HG03196 (cell line): ENCODE data around the gene LTO1.
"Not testable (repeated sequence)": the region's sequence is repeated elsewhere in the genome, so short reads cannot be mapped to it uniquely, and the experiment has no call there.

Experiments used
- ATAC-seq: cut with Tn5 transposase; IDR thresholded peaks from one replicate; pipeline ENCODE4 v1.9.1; 2021; ENCODE audit not compliant: unreplicated experiment

Gene LTO1

DNA sequence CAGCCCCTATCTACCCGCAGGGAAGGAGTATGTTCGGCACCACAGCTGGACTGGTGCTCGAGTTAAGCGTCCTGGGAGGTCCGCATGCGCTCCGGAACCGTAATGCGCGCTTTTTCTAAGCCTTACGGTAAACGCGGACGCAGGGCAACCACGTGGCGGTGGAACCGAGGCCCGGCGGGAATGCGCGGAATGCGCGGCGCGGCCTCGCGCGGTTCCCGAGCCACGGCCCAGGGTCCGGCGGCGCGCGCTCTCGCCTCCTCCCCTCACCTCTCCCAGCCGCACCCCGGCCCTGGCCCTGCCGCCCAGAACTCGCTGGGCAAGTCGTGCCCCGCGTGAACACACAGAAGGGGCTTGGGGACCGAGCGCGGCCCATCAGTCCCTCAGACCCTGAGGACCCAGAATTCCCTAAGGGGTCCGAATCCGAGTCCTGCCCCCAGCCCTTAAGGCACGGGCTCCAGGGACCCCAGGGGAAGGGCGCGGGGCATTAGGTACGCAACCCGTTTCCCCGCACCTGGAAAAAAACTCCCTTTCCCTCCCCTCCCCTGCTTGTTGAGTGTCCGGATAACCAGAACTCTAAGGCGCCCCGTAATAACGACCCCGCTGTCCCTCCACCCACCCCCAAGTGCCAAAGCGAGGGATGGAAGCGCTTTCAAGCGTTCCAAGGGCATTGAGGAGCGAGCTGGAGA lies 38.5 kb downstream of the LTO1 start:
- ATAC-seq = no peak

DNA sequence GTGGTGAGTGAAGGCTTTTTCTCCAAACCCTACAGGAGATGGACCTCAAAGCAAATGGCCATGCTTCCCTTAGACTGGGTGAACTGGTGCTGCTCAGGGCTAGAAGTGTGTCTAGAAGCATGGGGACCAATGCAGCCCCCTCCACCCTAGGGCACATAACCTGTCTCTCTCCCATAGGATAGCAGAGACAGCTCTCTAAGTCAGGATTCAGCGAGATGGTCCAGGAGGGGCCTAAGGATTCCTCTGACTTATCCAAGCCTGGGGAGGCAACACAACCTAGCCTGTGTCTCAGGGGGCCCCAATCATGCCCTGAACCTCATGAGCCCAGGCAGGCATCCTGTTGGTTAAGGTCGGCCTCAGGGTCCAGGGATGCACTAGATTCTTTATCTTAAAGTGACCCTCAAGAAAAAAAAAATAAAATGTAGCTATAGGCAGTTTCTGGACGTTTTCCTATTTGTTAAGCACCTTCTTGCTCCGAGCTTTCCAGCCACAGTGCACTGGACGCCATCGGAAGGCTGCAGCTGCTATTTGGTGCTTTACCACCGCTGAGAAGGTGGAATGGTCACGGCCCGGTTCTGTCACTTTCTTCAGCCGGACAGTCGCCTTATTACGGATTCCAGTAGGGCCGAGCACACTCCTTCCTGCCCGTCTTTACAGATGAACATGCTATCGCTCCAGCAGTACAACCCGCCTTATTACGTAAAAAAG lies 39.2 kb downstream of the LTO1 start:
- ATAC-seq = no peak

DNA sequence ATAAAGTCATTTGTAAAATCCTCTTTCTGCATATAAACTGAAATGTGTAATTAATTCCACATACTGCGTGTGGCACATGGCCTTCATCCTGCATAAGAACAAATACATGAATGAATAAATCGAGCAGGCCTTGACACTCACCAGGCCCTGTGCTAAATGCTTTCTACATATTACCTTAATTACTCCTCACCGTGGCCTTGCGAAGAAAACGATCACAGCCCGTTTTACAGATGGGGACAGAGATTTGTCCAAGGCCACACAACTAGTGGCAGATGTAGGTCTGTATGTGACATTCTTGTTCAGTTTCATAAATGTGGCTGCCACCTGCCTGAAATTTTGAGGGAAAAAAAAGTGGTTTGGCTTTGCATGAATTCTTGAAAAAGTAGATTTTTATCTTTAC lies 40.0 kb downstream of the LTO1 start:
- ATAC-seq = no peak

DNA sequence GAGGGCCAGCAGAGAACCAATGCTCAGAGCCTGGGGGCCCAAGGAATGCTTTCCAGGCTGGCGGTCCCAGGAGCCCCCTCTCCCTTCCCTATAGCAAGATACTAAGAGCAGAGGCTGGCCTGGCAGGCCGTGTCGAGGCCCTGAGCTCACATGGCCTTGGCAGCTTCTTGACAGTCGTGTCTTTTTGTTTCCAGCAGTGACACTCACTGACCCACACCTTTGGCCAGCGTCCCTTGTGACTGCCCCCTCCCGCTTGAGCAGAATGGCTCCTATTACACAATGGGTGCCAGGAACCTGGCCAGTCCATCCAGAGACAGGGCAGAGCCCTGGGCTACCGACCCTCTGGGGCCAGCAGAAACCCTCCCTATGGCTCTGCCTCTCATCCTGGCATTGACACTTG lies 40.6 kb downstream of the LTO1 start:
- no peak for ATAC-seq

DNA sequence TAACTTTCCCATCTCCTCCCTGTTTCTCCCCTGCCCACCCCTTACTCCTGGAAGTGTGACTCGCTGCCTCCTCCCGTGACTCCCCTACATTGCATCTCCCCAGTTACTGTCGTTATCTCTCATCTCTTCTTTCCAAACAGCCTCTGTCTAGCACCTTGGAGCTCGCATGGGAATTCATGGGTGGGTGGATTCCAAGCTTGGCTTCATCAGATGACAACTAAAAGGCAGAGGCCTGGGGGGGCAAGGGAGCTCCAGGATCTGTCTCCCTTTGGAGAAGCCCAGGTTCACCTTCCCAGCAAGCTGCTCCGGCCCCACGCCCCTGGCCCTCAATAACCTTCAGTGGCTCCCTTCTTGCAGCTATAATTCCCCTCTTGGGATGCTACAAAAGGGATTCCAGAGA lies 41.1 kb downstream of the LTO1 start:
- no peak for ATAC-seq

DNA sequence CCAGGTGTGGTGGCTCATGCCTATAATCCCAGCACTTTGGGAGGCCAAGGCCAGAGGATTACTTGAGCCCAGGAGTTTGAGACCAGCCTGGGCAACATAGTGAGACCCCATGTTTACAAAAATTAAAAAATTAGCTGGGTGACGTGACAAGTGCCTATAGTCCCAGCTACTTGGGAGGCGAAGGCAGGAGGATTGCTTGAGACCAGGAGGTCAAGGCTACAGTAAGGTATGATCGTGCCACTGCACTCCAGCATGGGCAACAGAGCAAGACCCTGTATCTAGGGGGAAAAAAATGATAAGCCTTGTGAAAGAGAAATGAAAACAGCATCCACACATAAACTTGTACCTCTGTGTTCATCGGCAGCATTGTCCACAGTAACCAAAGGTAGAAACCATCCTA lies 42.3 kb downstream of the LTO1 start:
- no peak for ATAC-seq

DNA sequence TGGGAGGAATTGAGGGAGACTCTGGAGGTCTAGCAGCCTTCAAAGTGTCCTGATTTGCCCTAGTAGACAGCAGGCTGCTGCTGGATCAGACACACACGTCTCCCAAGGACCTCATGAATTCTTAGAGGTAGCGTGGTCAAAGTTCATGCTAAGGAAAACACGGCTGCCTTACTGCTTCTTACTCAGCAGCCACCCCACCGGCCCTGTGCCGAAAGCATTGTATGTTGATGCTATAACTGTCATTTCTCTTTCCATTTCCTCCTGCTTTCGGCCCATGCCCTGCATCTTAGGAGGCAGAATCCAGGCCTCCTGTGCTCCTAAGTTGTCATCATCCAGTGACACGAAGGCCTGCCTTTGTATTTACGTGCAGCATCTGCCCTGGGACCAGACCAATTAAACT lies 44.7 kb downstream of the LTO1 start:
- ATAC-seq = no peak

DNA sequence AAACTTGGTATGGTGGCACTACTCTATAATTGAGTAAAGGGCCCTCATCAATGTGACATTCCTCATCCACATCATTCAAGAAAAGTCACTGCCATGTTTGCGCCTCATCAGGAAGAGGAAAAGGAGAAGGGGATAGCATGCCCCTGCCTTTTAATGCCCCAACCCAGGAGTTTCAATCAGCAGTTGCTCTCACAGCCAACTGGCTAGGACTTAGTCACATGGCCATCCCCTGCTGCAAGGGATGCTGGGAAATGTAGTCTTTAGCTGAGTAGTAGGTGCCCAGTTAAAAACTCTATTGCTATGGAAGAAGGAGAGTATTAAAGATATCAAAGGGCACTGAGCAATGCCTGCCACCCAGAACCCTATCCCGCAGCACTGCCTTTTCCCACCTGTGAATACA lies 45.1 kb downstream of the LTO1 start:
- ATAC-seq = no peak

DNA sequence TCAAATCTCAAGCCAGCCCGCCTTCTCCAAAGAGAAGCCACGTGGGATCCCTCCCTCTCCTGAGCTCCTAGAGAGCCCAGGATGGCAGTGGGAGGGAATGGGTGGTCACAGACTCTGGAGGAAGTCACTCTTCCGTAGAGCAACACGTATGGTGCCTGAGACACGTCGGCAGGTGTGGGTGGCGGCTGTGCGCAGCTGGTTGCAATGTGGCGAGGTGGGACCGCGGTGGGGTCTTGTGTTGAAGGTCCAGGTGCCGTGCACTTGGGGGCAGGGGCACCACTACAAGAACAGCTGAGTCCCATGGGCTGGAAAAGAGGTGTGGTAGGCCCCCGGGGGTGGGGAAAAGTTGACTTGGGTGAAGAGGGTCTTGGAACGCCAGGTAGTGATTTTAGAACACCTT lies 47.6 kb downstream of the LTO1 start:
- no peak for ATAC-seq

DNA sequence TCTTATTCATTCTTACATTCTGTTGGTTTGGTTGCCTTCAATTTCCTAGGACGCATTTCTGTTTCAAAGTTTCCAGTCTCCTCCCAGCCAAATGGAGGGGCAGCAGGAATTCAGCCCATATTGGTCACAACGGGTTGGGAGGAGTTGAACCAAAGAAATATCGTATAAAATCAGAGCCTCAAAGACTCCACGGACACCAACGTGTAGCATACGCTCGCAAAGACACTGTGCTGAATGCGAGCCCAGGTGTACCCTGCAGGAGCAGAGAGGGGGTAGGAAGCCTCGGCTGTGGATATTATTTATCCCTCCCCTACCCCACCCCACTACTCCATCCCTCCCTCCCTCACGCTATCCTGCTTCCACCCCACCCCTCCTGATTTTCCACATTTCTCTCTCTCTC lies 49.7 kb downstream of the LTO1 start:
- no peak for ATAC-seq

DNA sequence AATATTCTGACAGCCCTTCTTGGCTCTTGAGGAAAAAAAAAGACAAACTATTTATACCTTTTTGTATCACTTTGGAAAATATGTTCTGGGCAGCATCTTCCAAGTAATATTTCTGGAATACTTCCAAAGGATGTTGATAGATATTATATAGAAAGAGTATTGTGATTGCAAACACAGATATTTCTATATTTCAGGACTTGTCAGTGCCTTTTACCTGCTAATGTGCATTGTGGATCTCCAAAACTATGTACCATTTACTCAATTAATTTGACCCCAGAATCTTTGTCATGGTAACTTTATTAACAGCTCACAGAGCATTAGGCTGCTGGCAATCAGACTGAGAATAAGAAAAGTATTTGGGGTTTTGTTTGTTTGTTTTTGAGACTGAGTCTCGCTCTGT lies 50.9 kb downstream of the LTO1 start:
- ATAC-seq = no peak

DNA sequence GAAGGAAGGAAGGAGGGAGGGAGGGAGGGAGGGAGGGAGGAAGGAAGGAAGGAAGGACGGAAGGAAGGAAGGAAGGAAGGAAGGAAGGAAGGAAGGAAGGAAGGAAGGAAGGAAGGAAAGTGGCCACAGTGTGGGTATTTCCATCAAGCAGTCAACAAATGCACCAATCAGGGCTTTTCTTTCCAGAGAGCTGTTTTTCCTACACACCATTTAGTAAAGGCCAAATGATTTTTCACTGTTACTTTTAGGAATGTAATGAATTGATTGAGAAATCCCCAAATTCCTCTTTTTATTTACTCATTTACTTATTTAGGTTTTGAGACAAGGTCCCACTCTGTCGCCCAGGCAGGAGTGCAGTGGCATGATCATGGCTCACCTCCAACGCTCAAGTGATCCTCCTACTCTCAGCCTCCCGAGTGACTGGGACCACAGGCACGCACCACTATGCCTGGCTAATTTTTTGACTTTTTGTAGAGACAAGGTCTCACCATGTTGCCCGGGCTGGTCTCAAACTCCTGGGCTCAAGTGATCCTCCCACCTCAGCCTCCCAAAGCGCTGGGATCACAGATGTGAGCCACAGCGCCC lies 53.0 kb downstream of the LTO1 start:
- not testable (repeated sequence) for ATAC-seq

DNA sequence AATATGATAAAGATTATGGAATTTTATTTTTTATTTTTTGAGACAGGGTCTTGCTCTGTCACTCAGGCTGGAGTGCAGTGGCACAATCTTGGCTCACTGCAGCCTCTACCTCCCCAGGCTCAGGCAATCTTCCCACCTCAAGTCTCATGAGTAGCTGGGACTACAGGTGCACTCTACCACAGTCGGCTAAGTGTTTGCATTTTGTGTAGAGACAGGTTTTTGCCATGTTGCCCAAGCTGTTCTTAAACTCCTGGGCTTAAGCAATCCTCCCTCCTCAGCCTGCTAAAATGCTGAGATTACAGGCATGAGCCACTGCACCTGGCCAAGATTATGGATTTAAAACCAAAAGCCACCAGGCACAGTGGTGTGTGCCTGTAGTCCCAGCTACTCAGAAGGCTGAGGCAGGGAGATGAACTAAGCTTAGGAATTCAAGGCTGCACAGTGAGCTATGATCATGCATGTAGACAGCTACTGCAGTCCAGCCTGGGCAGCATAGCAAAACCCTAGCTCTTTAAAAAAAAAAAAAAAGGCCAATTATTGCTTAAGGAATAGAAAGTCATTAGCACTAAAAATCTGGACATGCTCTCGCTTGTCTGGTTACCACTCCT lies 54.4 kb downstream of the LTO1 start:
- ATAC-seq = no peak

DNA sequence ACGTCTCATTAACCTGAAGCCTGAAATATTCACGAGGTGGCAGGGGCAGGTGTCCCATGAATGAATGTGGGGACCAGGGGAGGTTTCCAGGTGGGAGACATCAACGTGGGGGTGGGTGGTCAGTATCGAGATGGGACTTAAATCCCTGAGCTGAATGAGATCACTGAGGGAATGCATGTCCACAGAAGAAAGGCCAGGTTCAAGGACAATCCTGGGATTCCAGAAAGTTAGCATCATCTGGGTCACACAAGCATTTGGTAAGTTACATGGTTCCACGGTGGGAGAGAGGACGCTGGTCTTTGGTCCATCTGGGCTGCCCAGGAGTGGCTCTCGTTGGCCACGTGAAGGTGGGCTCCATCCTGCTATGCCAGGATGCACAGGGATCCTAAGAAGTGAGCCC lies 56.9 kb downstream of the LTO1 start:
- ATAC-seq = no peak

DNA sequence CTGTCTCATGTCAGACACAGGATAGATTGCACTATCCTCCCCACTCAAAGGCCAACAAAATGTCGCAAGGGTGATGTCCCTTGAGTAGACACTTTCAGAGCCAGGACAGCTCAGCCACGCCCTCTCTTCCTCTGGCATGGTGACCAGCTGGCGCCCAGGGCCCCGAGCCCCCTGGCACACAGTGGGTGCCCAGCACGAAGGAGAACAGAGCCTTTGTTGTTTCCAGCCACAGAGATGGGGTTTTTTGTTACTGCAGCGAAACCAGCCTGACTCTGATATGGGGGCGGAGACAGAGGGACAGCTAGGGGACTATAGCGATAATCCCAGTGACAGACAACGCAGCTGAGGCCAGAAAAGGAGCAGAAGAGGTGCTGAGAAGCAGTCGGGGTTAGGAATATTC lies 57.5 kb downstream of the LTO1 start:
- no peak for ATAC-seq

DNA sequence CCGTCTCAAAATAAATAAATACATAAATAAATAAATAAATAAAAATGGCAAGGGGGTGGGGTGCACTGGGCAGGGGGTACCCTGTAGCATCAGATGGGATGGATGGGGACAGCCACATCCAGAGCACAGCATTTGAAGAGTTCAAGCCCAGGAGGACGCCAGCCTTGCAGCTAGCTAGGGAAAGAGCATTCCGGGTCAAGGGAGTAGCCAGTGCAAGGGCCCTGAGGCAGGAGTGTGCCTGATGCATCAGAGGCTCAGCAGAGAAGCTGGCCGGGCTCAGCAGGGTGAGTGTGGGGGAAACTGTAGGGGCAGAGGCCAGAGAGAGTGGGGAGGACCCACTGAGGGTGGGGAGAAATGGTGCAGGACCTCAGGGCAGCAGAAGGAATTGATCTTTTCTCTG lies 57.9 kb downstream of the LTO1 start:
- ATAC-seq = no peak
